Trophoblast cell (in vitro differentiated cells and primary cell): ENCODE measurements around the gene CCKAR.

Experiments
- DNase-seq, 2 donors: peaks; one replicate each; pipeline ENCODE4 v3.0.0-alpha.2; 2016
- H2AFZ ChIP-seq: 2 replicates; pipeline ENCODE4 v1.6.1; 2013; ENCODE audit warnings: low read length, moderate library complexity, mild to moderate bottlenecking; ENCODE audit not compliant: insufficient read depth, poor library complexity
- H2AK5ac ChIP-seq: 2 replicates; pipeline ENCODE4 v1.6.1; 2013; ENCODE audit warnings: mild to moderate bottlenecking, low read length
- H2BK120ac ChIP-seq: 2 replicates; pipeline ENCODE4 v1.6.1; 2013; ENCODE audit warnings: low read length, mild to moderate bottlenecking, moderate library complexity; ENCODE audit not compliant: insufficient read depth, poor library complexity
- H2BK12ac ChIP-seq: 2 replicates; pipeline ENCODE4 v1.6.1; 2013; ENCODE audit warnings: mild to moderate bottlenecking, low read length, moderate library complexity
- H2BK5ac ChIP-seq: 2 replicates; pipeline ENCODE4 v1.6.1; 2013; ENCODE audit warnings: low read length, low read depth, moderate library complexity, mild to moderate bottlenecking; ENCODE audit not compliant: poor library complexity
- H3K14ac ChIP-seq: 2 replicates; pipeline ENCODE4 v1.6.1; 2013; ENCODE audit warnings: mild to moderate bottlenecking, low read length
- H3K18ac ChIP-seq: 2 replicates; pipeline ENCODE4 v1.6.1; 2013; ENCODE audit warnings: mild to moderate bottlenecking, low read length
- H3K23ac ChIP-seq: 2 replicates; pipeline ENCODE4 v1.6.1; 2013; ENCODE audit warnings: low read length
- H3K27ac ChIP-seq: 2 replicates; pipeline ENCODE4 v1.5.1; 2013; ENCODE audit warnings: low read depth, mild to moderate bottlenecking, inconsistent platforms, low read length, moderate library complexity
- H3K27me3 ChIP-seq: 2 replicates; pipeline ENCODE4 v1.6.1; 2013; ENCODE audit warnings: inconsistent platforms, mild to moderate bottlenecking, low read length, moderate library complexity; ENCODE audit not compliant: insufficient read depth
- H3K36me3 ChIP-seq, 2 experiments: 1 replicate in 1 of 2; 2 replicates in 1 of 2; pipeline ENCODE4 v1.6.1; 2013; ENCODE audit warnings: low read length in 2 of 2, mild to moderate bottlenecking in 2 of 2, moderate library complexity in 1 of 2; ENCODE audit not compliant: insufficient read depth in 2 of 2, control insufficient read depth in 1 of 2
- H3K4ac ChIP-seq: 2 replicates; pipeline ENCODE4 v1.6.1; 2013; ENCODE audit warnings: low read depth, mild to moderate bottlenecking, low read length, moderate library complexity
- H3K4me1 ChIP-seq, 2 experiments: 1 replicate in 1 of 2; 2 replicates in 1 of 2; pipeline ENCODE4 v1.6.1; 2013; ENCODE audit warnings: low read length in 2 of 2, mild to moderate bottlenecking in 2 of 2, moderate library complexity in 1 of 2; ENCODE audit not compliant: insufficient read depth in 2 of 2, control insufficient read depth in 1 of 2
- H3K4me2 ChIP-seq: 2 replicates; pipeline ENCODE4 v1.6.1; 2013; ENCODE audit warnings: inconsistent platforms, mild to moderate bottlenecking, low read length, moderate library complexity
- H3K4me3 ChIP-seq: 2 replicates; pipeline ENCODE4 v1.5.1; 2013; ENCODE audit warnings: mild to moderate bottlenecking, low read depth, low read length, inconsistent platforms
- H3K79me1 ChIP-seq: one replicate; pipeline ENCODE4 v1.6.1; 2013; ENCODE audit warnings: low read length
- H3K79me2 ChIP-seq: 2 replicates; pipeline ENCODE4 v1.6.1; 2013; ENCODE audit warnings: low read length, mild to moderate bottlenecking; ENCODE audit not compliant: control insufficient read depth, insufficient read depth, poor library complexity
- H3K9ac ChIP-seq: 2 replicates; pipeline ENCODE4 v1.6.1; 2013; ENCODE audit warnings: mild to moderate bottlenecking, low read length
- H3K9me3 ChIP-seq: 2 replicates; pipeline ENCODE4 v1.6.1; 2013; ENCODE audit warnings: low read depth, mild to moderate bottlenecking, control low read depth, inconsistent platforms, low read length; ENCODE audit not compliant: insufficient read depth
- H4K12ac ChIP-seq: 2 replicates; pipeline ENCODE4 v1.6.1; 2013; ENCODE audit warnings: low read depth, mild to moderate bottlenecking, low read length, moderate library complexity
- H4K8ac ChIP-seq: 2 replicates; pipeline ENCODE4 v1.6.1; 2013; ENCODE audit warnings: low read depth, mild to moderate bottlenecking, low read length, moderate library complexity
- H4K91ac ChIP-seq: one replicate; pipeline ENCODE4 v1.6.1; 2013; ENCODE audit warnings: low read depth, mild to moderate bottlenecking, low read length, moderate library complexity
- WGBS: extraction: QIAGEN DNeasy Blood & Tissue Kit; methylation state at CpG from one replicate; pipeline ENCODE4 v1.1.7; 2013; ENCODE audit warnings: missing lambda C conversion rate; ENCODE audit not compliant: insufficient read length, insufficient coverage; ENCODE audit errors: extremely low coverage; 5-methylcytosine and 5-hydroxymethylcytosine counted together

Gene CCKAR

DNA sequence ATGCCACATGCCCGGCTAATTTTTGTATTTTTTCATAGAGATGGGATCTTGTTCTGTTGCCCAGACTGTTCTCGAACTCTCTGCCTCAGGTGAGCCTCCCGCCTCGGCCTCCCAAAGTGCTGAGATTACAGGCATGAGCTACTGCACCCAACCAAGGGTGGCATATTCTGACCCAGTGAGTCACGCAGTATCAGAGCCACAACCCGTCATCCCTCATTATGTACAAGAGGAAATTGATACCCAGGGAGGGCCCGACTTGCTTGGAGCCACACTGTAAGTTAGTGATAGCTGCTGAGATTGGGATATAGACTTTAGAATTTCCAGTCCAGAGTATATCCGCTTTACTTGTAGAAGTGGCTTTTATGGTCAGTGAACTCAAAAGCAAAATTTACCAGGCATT is 14.6 kb downstream of the CCKAR start:
- no peaks in the 10 kb centered on the region for H3K36me3 ChIP-seq
- H4K91ac ChIP-seq: no peak overlapping the region
- H3K18ac ChIP-seq: no peak overlapping the region
- H2BK5ac ChIP-seq: no peak overlapping the region
- no peak overlapping the region for H4K8ac ChIP-seq
- H3K14ac ChIP-seq: no peak overlapping the region
- H2AK5ac ChIP-seq: no peak overlapping the region
- no peak overlapping the region for H2BK120ac ChIP-seq
- H3K9ac ChIP-seq: no peak overlapping the region
- no peak overlapping the region for H3K4ac ChIP-seq
- H3K79me1 ChIP-seq: no peaks in the 10 kb centered on the region
- no peak overlapping the region for H3K27ac ChIP-seq
- H3K79me2 ChIP-seq: no peaks in the 10 kb centered on the region
- no peak overlapping the region for H2AFZ ChIP-seq
- no CpG with 5 or more reads among the region's 8 CpGs for WGBS
- H3K4me1 ChIP-seq: no peaks in the 10 kb centered on the region
- no peaks in the 10 kb centered on the region for H3K9me3 ChIP-seq
- no peaks in the 10 kb centered on the region for H3K27me3 ChIP-seq
- H4K12ac ChIP-seq: no peak overlapping the region
- H3K4me3 ChIP-seq: no peak overlapping the region
- H3K4me2 ChIP-seq: no peak overlapping the region
- no peak for DNase-seq
- no peak overlapping the region for H3K23ac ChIP-seq
- H2BK12ac ChIP-seq: no peak overlapping the region

DNA sequence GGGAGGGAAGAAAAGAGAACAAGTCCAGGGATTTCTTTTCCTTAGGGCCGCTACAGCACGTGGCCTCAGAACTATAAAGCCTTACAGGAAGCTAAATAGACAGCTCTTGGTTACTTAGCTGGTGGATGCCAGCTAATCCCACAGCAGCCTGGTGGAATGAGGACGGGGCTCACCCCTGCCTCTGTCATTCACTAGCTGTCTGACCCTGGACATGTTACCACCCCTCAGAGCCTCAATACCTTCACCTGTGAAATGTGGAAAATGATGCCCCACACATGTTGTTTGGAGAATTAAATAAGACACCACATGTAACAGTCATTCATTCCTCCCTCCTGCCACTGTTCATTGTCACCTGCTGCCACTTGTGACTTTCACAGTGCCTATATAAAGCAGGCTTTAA is 15.7 kb downstream of the CCKAR start:
- H2BK120ac ChIP-seq: no peak overlapping the region
- no peaks in the 10 kb centered on the region for H3K4me1 ChIP-seq
- no peak overlapping the region for H2AK5ac ChIP-seq
- no peak overlapping the region for H4K8ac ChIP-seq
- H3K23ac ChIP-seq: no peak overlapping the region
- H3K4me2 ChIP-seq: no peak overlapping the region
- no peak overlapping the region for H3K4me3 ChIP-seq
- no peak overlapping the region for H4K12ac ChIP-seq
- no peak overlapping the region for H3K18ac ChIP-seq
- H3K79me2 ChIP-seq: no peaks in the 10 kb centered on the region
- WGBS: no CpG with 5 or more reads among the region's 3 CpGs
- no peak for DNase-seq
- H3K27ac ChIP-seq: no peak overlapping the region
- no peak overlapping the region for H2AFZ ChIP-seq
- no peak overlapping the region for H3K4ac ChIP-seq
- H4K91ac ChIP-seq: no peak overlapping the region
- H2BK5ac ChIP-seq: no peak overlapping the region
- no peak overlapping the region for H3K14ac ChIP-seq
- no peaks in the 10 kb centered on the region for H3K27me3 ChIP-seq
- H3K9me3 ChIP-seq: no peaks in the 10 kb centered on the region
- H3K36me3 ChIP-seq: no peaks in the 10 kb centered on the region
- H2BK12ac ChIP-seq: no peak overlapping the region
- no peaks in the 10 kb centered on the region for H3K79me1 ChIP-seq
- H3K9ac ChIP-seq: no peak overlapping the region

DNA sequence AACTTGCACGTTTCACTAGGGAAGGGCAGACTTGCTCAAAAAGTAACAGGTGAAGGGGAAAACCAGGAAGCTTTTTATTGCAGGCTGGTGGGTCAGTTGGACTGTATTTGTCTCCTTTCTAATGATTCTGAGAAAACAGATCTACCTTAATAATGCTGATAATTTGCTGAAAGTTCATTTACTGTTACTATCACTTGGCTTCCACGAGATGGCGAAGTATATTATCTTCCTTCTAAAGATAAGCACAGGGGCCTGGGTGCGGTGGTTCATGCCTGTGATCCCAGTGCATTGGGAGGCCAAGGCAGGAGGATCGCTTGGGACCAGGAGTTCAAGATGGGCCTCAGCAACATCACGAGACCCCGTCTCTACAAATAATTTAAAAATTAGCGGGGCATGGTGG is 16.4 kb downstream of the CCKAR start:
- Histone ChIP-seq H3K18ac (no peak overlapping the region), H3K9me3 (no peaks in the 10 kb centered on the region), H2AK5ac (no peak overlapping the region), H3K23ac (no peak overlapping the region), H4K8ac (no peak overlapping the region), H3K27ac (no peak overlapping the region), H3K9ac (no peak overlapping the region), H3K27me3 (no peaks in the 10 kb centered on the region), H4K91ac (no peak overlapping the region), H3K79me1 (no peaks in the 10 kb centered on the region), H2BK120ac (no peak overlapping the region), H3K4me3 (no peak overlapping the region), H3K4ac (no peak overlapping the region), H2BK5ac (no peak overlapping the region), H3K4me2 (no peak overlapping the region), H3K79me2 (no peaks in the 10 kb centered on the region), H3K36me3 (no peaks in the 10 kb centered on the region), H3K4me1 (no peaks in the 10 kb centered on the region), H2AFZ (no peak overlapping the region), H2BK12ac (no peak overlapping the region), H3K14ac (no peak overlapping the region), H4K12ac (no peak overlapping the region)
- DNase-seq: peak in 1 of 2 donors; percentile 18
- no CpG with 5 or more reads among the region's 8 CpGs for WGBS

DNA sequence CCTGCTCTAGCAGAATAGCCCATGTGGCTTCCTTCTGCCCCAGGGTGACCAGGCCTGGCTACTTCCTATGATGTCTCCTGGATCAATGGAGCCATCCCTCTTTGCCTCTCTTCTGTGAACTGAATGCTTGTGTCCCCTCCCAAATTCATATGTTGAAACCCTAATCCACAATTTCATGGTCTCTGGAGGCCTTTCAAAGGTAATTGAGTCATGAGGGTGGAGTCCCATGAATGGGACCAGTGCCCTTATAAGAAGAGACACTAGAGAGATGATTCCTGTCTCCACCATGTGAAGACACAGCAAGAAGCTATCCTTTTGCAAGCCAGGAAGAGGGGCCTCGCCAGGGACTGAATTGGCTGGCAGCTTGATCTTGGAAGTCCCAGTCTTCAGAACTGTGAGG is 18.4 kb downstream of the CCKAR start:
- H4K12ac ChIP-seq: no peak overlapping the region
- H3K14ac ChIP-seq: no peak overlapping the region
- H3K9ac ChIP-seq: no peak overlapping the region
- no peak overlapping the region for H2AFZ ChIP-seq
- no peak overlapping the region for H3K4me3 ChIP-seq
- no peaks in the 10 kb centered on the region for H3K36me3 ChIP-seq
- no peak overlapping the region for H3K4me2 ChIP-seq
- H3K27me3 ChIP-seq: no peaks in the 10 kb centered on the region
- H3K18ac ChIP-seq: no peak overlapping the region
- no peaks in the 10 kb centered on the region for H3K4me1 ChIP-seq
- no peak overlapping the region for H2BK5ac ChIP-seq
- no peak overlapping the region for H2BK12ac ChIP-seq
- DNase-seq: no peak
- no peak overlapping the region for H3K27ac ChIP-seq
- no CpG with 5 or more reads among the region's 1 CpG for WGBS
- no peak overlapping the region for H3K4ac ChIP-seq
- H3K79me2 ChIP-seq: no peaks in the 10 kb centered on the region
- no peak overlapping the region for H3K23ac ChIP-seq
- H4K8ac ChIP-seq: no peak overlapping the region
- no peak overlapping the region for H2BK120ac ChIP-seq
- no peak overlapping the region for H2AK5ac ChIP-seq
- H4K91ac ChIP-seq: no peak overlapping the region
- no peaks in the 10 kb centered on the region for H3K9me3 ChIP-seq
- H3K79me1 ChIP-seq: no peaks in the 10 kb centered on the region
